Right lobe of liver (tissue), 6 donors: Measurements from ENCODE around the gene ALPI. TPM values are rescaled to one million over a fixed set of nuclear protein-coding genes. Genes with fewer than 3 reads are reported as not detected.
"Not testable (repeated sequence)": the region's sequence is repeated elsewhere in the genome, so short reads cannot be mapped to it uniquely, and the experiment has no call there.

Source experiments
- ATAC-seq, 4 donors: fragments of 200-7000 bp; cut with Tn5 transposase; one replicate each; pipeline ENCODE4 v1.9.1; 2020; ENCODE audit warnings: mild to moderate bottlenecking in 4 of 4, moderate library complexity in 4 of 4
- DNase-seq, 3 donors: peaks; one replicate each; pipeline ENCODE4 v3.0.0-alpha.2; 2020
- H3K27ac ChIP-seq, 3 donors: fragments of 200-600 bp; one replicate each; pipeline ENCODE4 v1.8.0; 2022
- H3K27me3 ChIP-seq, 2 donors: fragments of 200-600 bp; one replicate each; pipeline ENCODE4 v1.8.0; 2022
- H3K36me3 ChIP-seq, 4 donors: fragments of 200-600 bp; sonication (generic) in 1 of 4; one replicate each; pipeline versions ENCODE4 v1.5.1 to v1.8.0; 2017 to 2022; ENCODE audit warnings: control low read depth in 1 of 4
- H3K4me1 ChIP-seq, 4 donors: fragments of 200-600 bp; sonication (generic) in 1 of 4; one replicate each; pipeline versions ENCODE4 v1.5.1 to v1.8.0; 2017 to 2022; ENCODE audit warnings: control low read depth in 1 of 4
- H3K4me3 ChIP-seq, 3 donors: fragments of 200-600 bp; one replicate each; pipeline ENCODE4 v1.8.0; 2022
- H3K9me3 ChIP-seq, 4 donors: fragments of 200-600 bp; sonication (generic) in 1 of 4; one replicate each; pipeline versions ENCODE4 v1.5.1 to v1.8.0; 2017 to 2022; ENCODE audit warnings: control low read depth in 1 of 4
- POLR2A ChIP-seq: fragments of 450-650 bp; IDR thresholded peaks from one replicate; pipeline ENCODE4 v1.6.1; 2017; ENCODE audit warnings: antibody characterized with exemption, mild to moderate bottlenecking
- WGBS: methylation state at CpG from one replicate; pipeline ENCODE4 v1.1.6; 2018; ENCODE audit warnings: low coverage, low lambda C conversion rate; ENCODE audit not compliant: insufficient coverage; ENCODE audit errors: missing lambda C conversion rate; 5-methylcytosine and 5-hydroxymethylcytosine counted together
- intact Hi-C, 2 donors: fragments of 100-400 bp; cut with DNase I; formaldehyde crosslinking; loops; one replicate each; pipeline versions ENCODE4 v1.11.2 to v1.14.1; 2022
- total RNA-seq, 6 experiments: library from RNA; depleted of rRNA in 2 of 6; stranded (reverse); fragments of >200 nt in 2 of 6; fragmentation: NEBNext Ultra II Directional in 3 of 6; extraction: Animal tissue kit (Norgen Biotek cat#: 25700) in 3 of 6; gene quantifications; one replicate each; pipeline versions ENCODE4 v1.1.0 to v1.2.4, GENCODE V29; 2016 to 2023
- TF ChIP-seq, protein P1 (sequence below), 4 donors: fragments of 200-600 bp in 3 of 4; fragments of 450-650 bp in 1 of 4; IDR thresholded peaks; one replicate each; pipeline versions ENCODE4 v1.5.1 to v1.8.0; 2016 to 2022; ENCODE audit warnings: antibody characterized with exemption in 4 of 4, mild to moderate bottlenecking in 2 of 4
- donor health status: DM: no; HTN: yes; CAD: no.
- donor health status: DM: no; HTN: no; CAD: no.
- donor health status: DM: no; HTN: no; CAD: no.
- donor health status: DM: no; HTN: yes; CAD: no.
- donor health status: DM: no; HTN: yes; CAD: no.

ALPI gene
- total RNA-seq, 6 experiments from 2014 or later, result 0.19 to 0.25 TPM; not detected in 4

DNA sequence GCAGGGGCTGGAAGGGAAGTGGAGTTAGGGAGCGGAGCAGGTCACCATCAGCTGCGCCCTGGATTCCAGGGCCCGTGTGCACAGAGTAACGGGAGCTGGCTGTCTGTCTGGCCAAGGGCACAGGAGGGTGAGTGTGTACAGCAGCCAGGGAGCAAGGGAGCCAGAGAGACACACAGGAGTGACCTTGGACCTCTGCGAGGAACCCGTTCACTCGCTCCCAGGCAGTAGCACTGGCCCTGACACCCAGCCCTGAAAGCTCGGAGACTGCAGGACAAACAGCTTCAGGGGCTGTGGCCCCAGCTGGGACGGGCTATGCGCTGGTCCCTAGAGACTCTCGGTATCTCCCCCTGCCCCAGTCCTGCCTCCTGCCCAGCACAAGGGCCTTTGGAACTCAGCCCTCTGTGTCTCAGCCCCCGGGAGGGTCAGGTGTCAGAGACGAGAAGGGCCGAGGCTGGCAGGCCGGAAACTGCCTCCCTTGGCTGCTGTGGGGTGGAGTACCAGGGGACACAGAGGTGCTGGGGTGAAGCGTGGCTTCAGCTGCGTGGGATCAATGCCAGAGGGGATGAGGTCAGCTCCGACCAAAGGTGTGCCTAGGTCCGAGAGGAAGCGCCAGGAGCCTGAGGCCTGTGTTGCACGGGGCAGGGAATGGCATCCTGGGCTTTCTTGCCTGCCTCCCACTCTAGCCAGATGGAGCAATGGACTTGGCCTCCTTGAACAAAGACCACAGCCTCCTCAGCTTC, 12.1 kb upstream of the ALPI start:
- peak overlapping the region; percentile 76 to 92 (median 90) for H3K27ac ChIP-seq
- H3K4me3 ChIP-seq, intact Hi-C loops, H3K9me3 ChIP-seq, H3K36me3 ChIP-seq, H3K27me3 ChIP-seq: not testable (repeated sequence)
- peak; percentile 79 to 83 (median 83) for DNase-seq
- peak; percentile 58 to 78 (median 73) for ATAC-seq
- WGBS, result no CpG with 5 or more reads among the region's 21 CpGs
- H3K4me1 ChIP-seq, result peaks cover 0 to 29% (median 12%) of the 10 kb centered on the region in 4 donors
- TF ChIP-seq POLR2A, result peak; percentile 48

GRCh38 chr2:232444409-232445148, 11.4 kb upstream of the ALPI start:
- intact Hi-C loops, result no loop called here
- Histone ChIP-seq H3K9me3 (no peaks in the 10 kb centered on the region), H3K27ac (peak overlapping the region; percentile 76 to 92 (median 90)), H3K4me3 (no peak overlapping the region), H3K36me3 (no peaks in the 10 kb centered on the region), H3K4me1 (peaks cover 0 to 29% (median 12%) of the 10 kb centered on the region in 4 donors), H3K27me3 (no peaks in the 10 kb centered on the region)
- peak in 3 of 4 donors; percentile 1 to 41 (median 25) for ATAC-seq
- TF ChIP-seq, protein P1, sequence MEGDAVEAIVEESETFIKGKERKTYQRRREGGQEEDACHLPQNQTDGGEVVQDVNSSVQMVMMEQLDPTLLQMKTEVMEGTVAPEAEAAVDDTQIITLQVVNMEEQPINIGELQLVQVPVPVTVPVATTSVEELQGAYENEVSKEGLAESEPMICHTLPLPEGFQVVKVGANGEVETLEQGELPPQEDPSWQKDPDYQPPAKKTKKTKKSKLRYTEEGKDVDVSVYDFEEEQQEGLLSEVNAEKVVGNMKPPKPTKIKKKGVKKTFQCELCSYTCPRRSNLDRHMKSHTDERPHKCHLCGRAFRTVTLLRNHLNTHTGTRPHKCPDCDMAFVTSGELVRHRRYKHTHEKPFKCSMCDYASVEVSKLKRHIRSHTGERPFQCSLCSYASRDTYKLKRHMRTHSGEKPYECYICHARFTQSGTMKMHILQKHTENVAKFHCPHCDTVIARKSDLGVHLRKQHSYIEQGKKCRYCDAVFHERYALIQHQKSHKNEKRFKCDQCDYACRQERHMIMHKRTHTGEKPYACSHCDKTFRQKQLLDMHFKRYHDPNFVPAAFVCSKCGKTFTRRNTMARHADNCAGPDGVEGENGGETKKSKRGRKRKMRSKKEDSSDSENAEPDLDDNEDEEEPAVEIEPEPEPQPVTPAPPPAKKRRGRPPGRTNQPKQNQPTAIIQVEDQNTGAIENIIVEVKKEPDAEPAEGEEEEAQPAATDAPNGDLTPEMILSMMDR (IDR thresholded peaks at IDR 0.05), result peak; percentile 46 to 66 (median 56)
- TF ChIP-seq POLR2A, result no peak
- peak in 2 of 3 donors; percentile 63 to 67 for DNase-seq
- no CpG with 5 or more reads among the region's 21 CpGs for whole genome bisulfite sequencing

DNA sequence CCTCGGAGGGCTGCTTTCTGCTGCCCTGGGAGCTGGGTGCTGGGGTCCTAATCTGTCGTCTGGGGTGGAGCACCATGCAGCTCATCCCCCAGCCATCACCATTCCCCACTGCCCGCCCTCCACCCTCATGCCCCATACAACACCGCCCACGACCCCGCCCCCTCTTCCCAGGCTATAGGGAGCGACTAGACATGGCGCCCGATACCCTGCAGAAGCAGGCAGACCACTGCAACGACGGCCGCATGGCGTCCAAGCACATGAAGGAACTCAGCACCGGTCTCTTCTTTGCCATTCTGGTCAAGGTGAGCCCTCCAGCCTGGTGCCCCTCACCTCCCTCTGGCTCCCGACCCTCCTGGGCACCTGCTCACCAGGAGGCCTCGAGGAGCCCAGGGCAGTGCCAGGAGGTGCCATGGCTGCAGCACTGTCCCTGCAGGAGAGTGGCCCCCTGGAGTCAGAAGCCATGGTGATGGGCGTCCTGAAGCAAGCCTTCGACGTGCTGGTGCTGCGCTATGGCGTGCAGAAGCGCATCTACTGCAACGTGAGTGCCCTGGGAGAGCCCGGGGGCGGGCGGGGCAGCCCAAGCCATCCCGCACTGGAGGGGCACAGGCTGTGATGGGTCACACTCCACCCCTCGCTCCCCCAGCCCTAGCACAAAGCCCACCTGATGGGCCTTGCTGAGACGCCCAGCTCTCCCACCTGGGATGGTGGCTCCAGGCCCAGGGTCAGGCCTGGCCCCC, 10.6 kb upstream of the ALPI start:
- no CpG with 5 or more reads among the region's 29 CpGs for WGBS
- H3K36me3 ChIP-seq, intact Hi-C loops, ATAC-seq, H3K27me3 ChIP-seq, H3K4me3 ChIP-seq, H3K9me3 ChIP-seq, H3K27ac ChIP-seq: not testable (repeated sequence)
- peaks cover 0 to 29% (median 12%) of the 10 kb centered on the region in 4 donors for H3K4me1 ChIP-seq
- DNase-seq, result peak in 1 of 3 donors; percentile 43

GRCh38 chr2:232446266-232446777, 9.6 kb upstream of the ALPI start:
- Histone ChIP-seq H3K4me1 (peaks cover 0 to 29% (median 12%) of the 10 kb centered on the region in 4 donors), H3K27ac (peak overlapping the region; percentile 86 to 100 (median 99))

More at GRCh38 chr2:232446266-232446777, 9.6 kb upstream of the ALPI start:
- intact Hi-C loops, H3K9me3 ChIP-seq, H3K36me3 ChIP-seq, H3K27me3 ChIP-seq, H3K4me3 ChIP-seq: not testable (repeated sequence)
- TF ChIP-seq, protein P1 (IDR thresholded peaks at IDR 0.05), result peak; percentile 13 to 59 (median 36)
- peak in 1 of 4 donors; percentile 7 for ATAC-seq
- 80% methylated on average over 1 of the region's 9 CpGs for WGBS
- peak in 1 of 3 donors; percentile 49 for DNase-seq
